Measurements from ENCODE around the gene TAGLN3. TPM values are rescaled to one million over a fixed set of nuclear protein-coding genes. Genes with fewer than 3 reads are reported as not detected.

The TAGLN3 gene
- total and polyA plus RNA-seq, 2 of the 13 experiments (the other 11 are each of a cell fraction or from before 2014, with no cell fraction given): 0.51 to 0.91 TPM

DNA sequence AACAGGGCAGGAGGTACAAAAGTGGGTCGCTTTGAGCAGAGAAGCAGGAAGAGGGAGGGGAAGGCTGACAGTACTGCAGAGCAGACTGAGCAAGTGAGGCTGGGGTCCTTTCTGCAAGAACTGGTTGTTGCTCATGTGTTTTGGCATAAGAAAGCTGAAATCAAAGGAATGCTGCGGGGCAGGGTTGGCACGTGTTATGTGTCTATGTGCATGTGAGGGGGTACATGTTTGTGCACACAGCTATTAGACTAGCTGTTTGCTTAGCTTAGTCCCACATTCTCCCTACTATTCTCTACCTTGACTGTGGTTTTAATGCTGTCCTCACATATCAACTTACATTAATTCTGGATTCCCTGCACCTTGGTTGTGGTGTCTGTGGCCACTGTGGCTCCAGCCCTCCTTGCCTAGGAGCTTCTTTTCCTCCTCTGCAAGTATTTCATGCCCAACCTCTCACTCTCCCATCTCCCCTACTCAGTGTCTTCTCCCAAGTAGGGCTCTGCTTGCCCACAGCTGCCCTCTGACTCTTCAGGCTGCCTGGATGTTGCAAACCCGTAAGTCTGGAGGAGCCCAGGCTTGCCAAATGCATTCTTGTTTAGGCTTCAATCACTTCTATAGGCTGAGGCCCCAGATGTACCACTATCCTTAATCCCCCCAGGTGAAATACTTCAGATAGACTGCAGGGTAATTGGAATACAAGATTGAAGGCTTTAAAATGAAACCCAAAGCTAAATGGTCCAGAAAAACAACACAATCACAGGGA lies 4.8 kb downstream of the TAGLN3 start:
- H4K20me1 ChIP-seq (ENCODE audit: insufficient read depth, low read length): no peaks in the 10 kb centered on the region
- 55% methylated on average over 4 of the region's 4 CpGs for WGBS (ENCODE audit: low lambda C conversion rate)
- DNase-seq (ENCODE audit: low spot score) (no peak), FAIRE-seq (no peak), ATAC-seq (no peak)
- H3K9me3 ChIP-seq (ENCODE audit: low read length): no peaks in the 10 kb centered on the region
- in situ Hi-C loops (cut with HindIII; ENCODE audit: extremely low pct_ligation_motif_present, low pct_unique_long_range_greater_than_20kb): no loop called here
- ChIA-PET POLR2A (interaction anchor here (0.9 kb wide), 1 partner anchor 10 kb away, joined by 3 read pairs; no protein-coding TSS in a partner anchor), CTCF (ENCODE audit: low intra/inter-chr PET ratio, low total read pairs) (no interaction called here)
- BruUV-seq (replicated peaks): no TSS peak
- no peaks in the 10 kb centered on the region for H3K36me3 ChIP-seq (replicated peaks in 1 of 2; ENCODE audit: control insufficient read depth in 1 of 2, insufficient read depth in 2 of 2, low read length in 2 of 2)
- H3K4me3 ChIP-seq (replicated peaks in 1 of 3; ENCODE audit: insufficient read depth in 1 of 3, low read depth in 2 of 3, low read length in 3 of 3): no peak overlapping the region
- no peaks in the 10 kb centered on the region for H3K79me2 ChIP-seq (ENCODE audit: insufficient read depth, low read length)
- TF ChIP-seq, protein P1, sequence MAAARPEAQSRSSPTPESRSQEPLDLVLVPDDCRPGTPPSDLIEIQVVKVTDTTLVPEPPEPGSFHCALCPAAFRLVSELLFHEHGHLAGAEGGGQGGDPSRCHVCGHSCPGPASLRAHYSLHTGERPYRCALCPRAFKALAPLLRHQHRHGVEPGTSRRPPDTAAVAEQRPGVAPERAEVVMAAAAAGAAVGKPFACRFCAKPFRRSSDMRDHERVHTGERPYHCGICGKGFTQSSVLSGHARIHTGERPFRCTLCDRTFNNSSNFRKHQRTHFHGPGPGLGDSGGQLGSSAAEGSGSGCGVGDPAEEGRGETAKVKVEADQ (CRISPR knock-in tag; IDR thresholded peaks at IDR 0.05; ENCODE audit: borderline replicate concordance): no peak
- TF ChIP-seq TSC22D2 (CRISPR knock-in tag; IDR thresholded peaks at IDR 0.05; ENCODE audit: borderline replicate concordance): no peak
- TF ChIP-seq, protein P2, sequence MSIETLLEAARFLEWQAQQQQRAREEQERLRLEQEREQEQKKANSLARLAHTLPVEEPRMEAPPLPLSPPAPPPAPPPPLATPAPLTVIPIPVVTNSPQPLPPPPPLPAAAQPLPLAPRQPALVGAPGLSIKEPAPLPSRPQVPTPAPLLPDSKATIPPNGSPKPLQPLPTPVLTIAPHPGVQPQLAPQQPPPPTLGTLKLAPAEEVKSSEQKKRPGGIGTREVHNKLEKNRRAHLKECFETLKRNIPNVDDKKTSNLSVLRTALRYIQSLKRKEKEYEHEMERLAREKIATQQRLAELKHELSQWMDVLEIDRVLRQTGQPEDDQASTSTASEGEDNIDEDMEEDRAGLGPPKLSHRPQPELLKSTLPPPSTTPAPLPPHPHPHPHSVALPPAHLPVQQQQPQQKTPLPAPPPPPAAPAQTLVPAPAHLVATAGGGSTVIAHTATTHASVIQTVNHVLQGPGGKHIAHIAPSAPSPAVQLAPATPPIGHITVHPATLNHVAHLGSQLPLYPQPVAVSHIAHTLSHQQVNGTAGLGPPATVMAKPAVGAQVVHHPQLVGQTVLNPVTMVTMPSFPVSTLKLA (IDR thresholded peaks at IDR 0.05): peak; percentile 79
- H3K4me1 ChIP-seq (ENCODE audit: insufficient read depth, low read length): peaks cover 30% of the 10 kb centered on the region
- no peak overlapping the region for H3K9ac ChIP-seq (ENCODE audit: insufficient read depth, low read depth, low read length)
- no peak overlapping the region for H2AFZ ChIP-seq (ENCODE audit: low read length)
- no peak overlapping the region for H3K4me2 ChIP-seq (ENCODE audit: low read depth, low read length)
- intact Hi-C loops (cut with micrococcal nuclease; ENCODE audit: unreplicated experiment): no loop called here
- no peak overlapping the region for H3K27ac ChIP-seq (ENCODE audit: extremely low read length, insufficient read depth, low read length)
- peaks cover 4 to 21% of the 10 kb centered on the region in 2 experiments for H3K27me3 ChIP-seq (ENCODE audit: control insufficient read depth in 1 of 2, insufficient read depth in 2 of 2, low read length in 2 of 2)

DNA sequence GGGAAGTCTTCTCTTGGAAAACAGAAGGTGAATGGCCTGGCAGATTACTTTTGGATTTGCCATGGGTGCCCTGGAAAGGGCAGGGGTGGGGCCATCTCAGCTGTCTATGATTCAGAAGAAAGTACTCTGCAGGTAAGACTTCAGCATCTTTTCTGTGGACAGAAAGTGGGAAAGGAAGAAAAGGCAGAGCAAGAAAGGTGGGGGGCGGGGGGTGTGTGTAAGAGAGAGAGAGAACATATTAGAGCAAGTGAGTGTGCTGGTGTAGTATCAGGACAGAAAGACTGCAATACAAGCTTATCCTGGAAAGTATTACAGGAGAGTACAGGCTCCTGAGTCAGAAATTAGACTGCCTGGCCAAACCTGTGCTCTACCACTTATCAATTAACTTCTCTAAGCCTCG lies 5.5 kb downstream of the TAGLN3 start:
- H4K20me1 ChIP-seq (ENCODE audit: insufficient read depth, low read length): no peaks in the 10 kb centered on the region

More for the DNA sequence above, 5.5 kb downstream of the TAGLN3 start:
- H3K27ac ChIP-seq (ENCODE audit: extremely low read length, insufficient read depth, low read length): no peak overlapping the region
- in situ Hi-C loops (cut with HindIII; ENCODE audit: extremely low pct_ligation_motif_present, low pct_unique_long_range_greater_than_20kb): no loop called here
- no peak overlapping the region for H3K4me3 ChIP-seq (replicated peaks in 1 of 3; ENCODE audit: insufficient read depth in 1 of 3, low read depth in 2 of 3, low read length in 3 of 3)
- ChIA-PET POLR2A (no interaction called here), CTCF (ENCODE audit: low intra/inter-chr PET ratio, low total read pairs) (no interaction called here)
- peaks cover 2 to 14% of the 10 kb centered on the region in 2 experiments; a peak in 4 of 5 replicates for H3K27me3 ChIP-seq (ENCODE audit: control insufficient read depth in 1 of 2, insufficient read depth in 2 of 2, low read length in 2 of 2)
- H2AFZ ChIP-seq (ENCODE audit: low read length): no peak overlapping the region
- H3K4me2 ChIP-seq (ENCODE audit: low read depth, low read length): no peak overlapping the region
- BruUV-seq (replicated peaks): no TSS peak
- H3K79me2 ChIP-seq (ENCODE audit: insufficient read depth, low read length): no peaks in the 10 kb centered on the region
- 11% methylated on average over 2 of the region's 2 CpGs for WGBS (ENCODE audit: low lambda C conversion rate)
- no peak for ATAC-seq
- TF ChIP-seq, protein P3, sequence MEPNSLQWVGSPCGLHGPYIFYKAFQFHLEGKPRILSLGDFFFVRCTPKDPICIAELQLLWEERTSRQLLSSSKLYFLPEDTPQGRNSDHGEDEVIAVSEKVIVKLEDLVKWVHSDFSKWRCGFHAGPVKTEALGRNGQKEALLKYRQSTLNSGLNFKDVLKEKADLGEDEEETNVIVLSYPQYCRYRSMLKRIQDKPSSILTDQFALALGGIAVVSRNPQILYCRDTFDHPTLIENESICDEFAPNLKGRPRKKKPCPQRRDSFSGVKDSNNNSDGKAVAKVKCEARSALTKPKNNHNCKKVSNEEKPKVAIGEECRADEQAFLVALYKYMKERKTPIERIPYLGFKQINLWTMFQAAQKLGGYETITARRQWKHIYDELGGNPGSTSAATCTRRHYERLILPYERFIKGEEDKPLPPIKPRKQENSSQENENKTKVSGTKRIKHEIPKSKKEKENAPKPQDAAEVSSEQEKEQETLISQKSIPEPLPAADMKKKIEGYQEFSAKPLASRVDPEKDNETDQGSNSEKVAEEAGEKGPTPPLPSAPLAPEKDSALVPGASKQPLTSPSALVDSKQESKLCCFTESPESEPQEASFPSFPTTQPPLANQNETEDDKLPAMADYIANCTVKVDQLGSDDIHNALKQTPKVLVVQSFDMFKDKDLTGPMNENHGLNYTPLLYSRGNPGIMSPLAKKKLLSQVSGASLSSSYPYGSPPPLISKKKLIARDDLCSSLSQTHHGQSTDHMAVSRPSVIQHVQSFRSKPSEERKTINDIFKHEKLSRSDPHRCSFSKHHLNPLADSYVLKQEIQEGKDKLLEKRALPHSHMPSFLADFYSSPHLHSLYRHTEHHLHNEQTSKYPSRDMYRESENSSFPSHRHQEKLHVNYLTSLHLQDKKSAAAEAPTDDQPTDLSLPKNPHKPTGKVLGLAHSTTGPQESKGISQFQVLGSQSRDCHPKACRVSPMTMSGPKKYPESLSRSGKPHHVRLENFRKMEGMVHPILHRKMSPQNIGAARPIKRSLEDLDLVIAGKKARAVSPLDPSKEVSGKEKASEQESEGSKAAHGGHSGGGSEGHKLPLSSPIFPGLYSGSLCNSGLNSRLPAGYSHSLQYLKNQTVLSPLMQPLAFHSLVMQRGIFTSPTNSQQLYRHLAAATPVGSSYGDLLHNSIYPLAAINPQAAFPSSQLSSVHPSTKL (CRISPR knock-in tag; IDR thresholded peaks at IDR 0.05): no peak
- TF ChIP-seq ZNF205 (CRISPR knock-in tag; IDR thresholded peaks at IDR 0.05): no peak
- TF ChIP-seq ZEB1 (IDR thresholded peaks at IDR 0.05; ENCODE audit: insufficient replicate concordance, low read depth): no peak
- TF ChIP-seq ZNF678 (CRISPR knock-in tag; IDR thresholded peaks at IDR 0.05): no peak
- H3K4me1 ChIP-seq (ENCODE audit: insufficient read depth, low read length): peaks cover 30% of the 10 kb centered on the region
- no peak for DNase-seq (ENCODE audit: low spot score)
- intact Hi-C loops (cut with micrococcal nuclease; ENCODE audit: unreplicated experiment): no loop called here
- no peak overlapping the region for H3K9ac ChIP-seq (ENCODE audit: insufficient read depth, low read depth, low read length)
- no peak for FAIRE-seq
- H3K9me3 ChIP-seq (ENCODE audit: low read length): no peaks in the 10 kb centered on the region
- H3K36me3 ChIP-seq (replicated peaks in 1 of 2; ENCODE audit: control insufficient read depth in 1 of 2, insufficient read depth in 2 of 2, low read length in 2 of 2): no peaks in the 10 kb centered on the region
